ENCODE measurements around the gene NIPBL.

DNA sequence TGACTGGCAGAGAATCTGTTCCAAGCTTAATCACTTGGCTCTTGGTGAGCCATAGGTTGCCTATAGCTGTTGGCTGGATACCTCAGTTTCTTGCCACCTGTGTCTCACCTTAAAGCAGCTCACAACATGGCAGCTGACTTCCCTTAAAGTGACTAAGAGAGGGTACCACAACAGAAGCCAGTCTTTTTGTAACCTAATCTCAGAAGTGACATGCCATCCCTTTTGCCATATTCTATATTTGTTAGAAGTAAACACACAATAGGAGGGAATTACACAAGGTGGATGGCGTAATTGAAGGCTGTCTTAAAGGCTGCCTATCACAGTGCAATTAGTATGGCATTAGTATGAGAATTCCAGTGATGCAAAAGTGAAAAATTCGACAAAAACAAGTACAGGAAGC, 28.1 kb downstream of the NIPBL start:
- TF ChIP-seq CTCF (IDR thresholded peaks at IDR 0.05 in 2 of 3, conservative IDR thresholded peaks at IDR 0.05 in 1 of 3; ENCODE audit: borderline replicate concordance in 1 of 3, insufficient read depth in 1 of 3, low read depth in 2 of 3, low read length in 2 of 3) = no peak
- no peak for TF ChIP-seq POLR2AphosphoS5 (IDR thresholded peaks at IDR 0.05; ENCODE audit: low read depth, low read length)
- no peak for TF ChIP-seq SIN3A (IDR thresholded peaks at IDR 0.05; ENCODE audit: low read depth)
- no peak for TF ChIP-seq ZFX (IDR thresholded peaks at IDR 0.05)
- no peak for TF ChIP-seq YY1 (IDR thresholded peaks at IDR 0.05; ENCODE audit: extremely low read depth, insufficient replicate concordance, low read depth, low read length)
- no peak for TF ChIP-seq TCF7L2 (IDR thresholded peaks at IDR 0.05; ENCODE audit: borderline replicate concordance, extremely low read depth, insufficient read depth, insufficient read length)
- TF ChIP-seq REST (IDR thresholded peaks at IDR 0.05; ENCODE audit: low read depth) = no peak
- TF ChIP-seq EZH2 (IDR thresholded peaks at IDR 0.05) = no peak
